GM19324 (cell line): ENCODE results near the gene CDK19.
A peak's percentile ranks its signal among the peaks of the same experiment; 100 is the strongest.
"Not testable (repeated sequence)": the region's sequence is repeated elsewhere in the genome, so short reads cannot be mapped to it uniquely, and the experiment has no call there.

Experiments used
- ATAC-seq: cut with Tn5 transposase; IDR thresholded peaks from one replicate; pipeline ENCODE4 v1.9.1; 2021; ENCODE audit warnings: mild to moderate bottlenecking, moderate library complexity; ENCODE audit not compliant: unreplicated experiment, low FRiP score

Gene CDK19

DNA sequence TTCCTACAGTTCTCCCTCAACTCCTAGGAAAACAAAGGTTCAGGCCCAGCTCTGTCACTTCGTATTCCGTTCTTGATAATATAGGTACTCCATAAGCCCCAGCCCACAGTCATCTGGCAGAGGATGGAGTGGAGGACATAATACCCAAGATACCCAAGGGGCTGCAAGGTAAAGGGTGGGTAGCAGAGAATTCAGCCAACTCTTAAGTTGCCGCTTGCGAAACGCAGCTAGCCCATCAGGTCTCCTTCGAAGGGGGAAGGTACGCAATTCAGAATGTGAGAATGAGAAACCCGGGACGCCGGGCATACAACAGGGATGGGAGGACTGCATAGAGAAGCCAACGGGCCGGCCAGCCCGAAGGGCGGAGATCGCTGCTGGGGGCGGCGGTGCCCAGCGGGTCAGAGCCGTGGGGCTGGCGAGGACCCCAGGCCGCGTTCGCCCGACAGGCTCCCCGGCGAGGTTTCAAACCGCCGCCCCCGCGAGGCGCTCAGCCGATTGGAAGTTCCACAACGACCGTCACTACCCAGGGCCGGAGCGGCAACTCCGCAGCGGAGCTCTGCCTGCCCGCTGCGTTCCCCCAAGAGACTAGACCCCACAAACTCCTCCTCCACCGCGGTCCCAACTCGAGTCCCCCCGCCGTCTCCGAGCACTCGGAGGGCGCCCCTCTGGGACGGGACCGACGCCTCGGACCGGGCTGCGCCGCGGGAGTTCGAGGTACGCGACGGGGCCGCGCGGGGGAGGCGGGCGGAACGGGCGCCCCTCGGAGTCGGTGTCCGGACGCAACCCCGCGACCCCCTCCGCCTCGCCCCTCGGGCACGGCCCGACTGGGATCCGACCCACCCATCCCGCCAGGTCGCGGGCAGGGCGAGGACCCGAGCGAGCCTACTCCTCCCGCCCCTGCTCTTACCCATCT, 911 bp downstream of the CDK19 start:
- ATAC-seq, result peak; percentile 22

DNA sequence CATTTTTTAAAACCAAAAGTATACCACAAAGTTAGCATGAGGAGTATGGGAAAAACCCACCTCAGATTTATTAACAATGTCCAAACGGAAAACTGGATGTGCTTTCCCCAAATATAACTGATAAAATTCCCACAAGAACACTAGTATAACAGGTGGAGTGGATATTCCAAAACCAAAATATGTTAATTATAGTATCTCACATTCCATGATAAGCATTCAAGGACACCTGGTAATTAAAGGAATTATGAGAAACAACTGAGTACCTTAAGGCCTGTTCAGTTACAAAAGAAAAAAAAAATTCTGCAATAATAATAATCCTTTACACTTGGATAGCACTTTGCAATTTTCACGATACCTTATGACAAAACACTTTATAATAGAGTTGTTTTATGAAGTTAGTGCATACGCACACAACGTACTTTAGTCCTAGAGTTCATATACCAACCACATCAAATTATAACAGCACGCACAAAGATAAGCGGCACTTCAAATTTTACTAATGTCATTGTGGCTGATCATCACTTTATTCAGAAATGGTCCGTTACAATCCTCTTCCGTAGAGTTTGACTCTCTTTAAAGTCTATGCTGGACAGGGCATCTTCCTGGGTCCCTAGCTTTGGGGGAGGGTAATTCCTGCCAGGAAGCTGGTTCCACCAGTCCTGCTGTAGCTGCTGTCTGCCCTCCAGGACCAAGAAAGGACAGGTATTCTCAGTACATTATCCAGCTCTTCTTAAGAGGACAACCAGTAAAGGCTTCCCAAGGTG, 1.7 kb downstream of the CDK19 start:
- no peak for ATAC-seq

DNA sequence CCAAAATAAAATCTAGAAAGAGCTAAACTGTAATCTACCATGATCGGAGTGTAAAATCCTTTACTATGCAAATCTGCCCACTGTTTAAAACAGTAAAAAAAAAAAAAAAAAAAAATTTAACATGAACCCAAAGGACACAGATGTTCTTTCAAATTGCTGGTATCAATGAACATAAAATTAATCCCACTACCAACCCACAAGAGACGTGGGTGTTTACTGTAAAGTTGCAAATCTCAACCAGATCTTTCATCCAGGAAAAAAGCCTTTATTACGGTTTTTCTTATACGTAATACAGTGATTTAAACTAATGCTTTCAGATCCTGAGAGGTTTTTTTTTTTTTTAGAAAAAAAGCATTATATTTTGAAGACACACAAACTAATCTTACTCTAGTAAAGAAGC, 2.5 kb downstream of the CDK19 start:
- ATAC-seq, result no peak

DNA sequence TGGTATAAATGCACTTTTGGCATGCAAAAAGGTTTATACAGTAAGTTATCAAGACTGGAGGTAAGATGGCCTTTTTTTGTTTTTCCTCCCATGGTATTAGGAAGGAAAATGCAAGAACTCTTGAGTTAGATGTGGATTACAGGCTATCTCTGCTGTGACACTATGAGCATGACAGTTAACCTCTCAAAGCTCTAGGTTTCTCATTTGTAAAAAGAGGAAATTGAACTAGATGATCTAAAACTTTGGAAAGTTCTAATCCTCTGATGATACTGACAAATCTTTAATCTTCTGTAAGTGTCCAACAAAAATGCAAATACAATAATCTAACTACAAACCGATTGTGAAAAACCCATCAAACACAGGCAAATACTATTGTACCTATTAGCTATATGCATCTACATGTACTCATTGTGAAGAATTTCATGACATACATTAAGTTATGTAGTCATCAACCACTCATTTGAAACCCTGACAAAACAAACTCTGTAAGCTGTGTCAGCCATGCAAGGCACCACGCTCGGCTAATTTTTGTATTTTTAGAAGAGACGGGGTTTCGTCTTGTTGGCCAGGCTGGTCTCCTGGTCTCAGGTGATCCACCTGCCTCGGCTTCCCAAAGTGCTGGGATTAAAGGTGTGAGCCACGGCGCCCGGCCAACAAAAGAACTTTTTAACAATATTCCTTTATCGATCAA, 4.2 kb downstream of the CDK19 start:
- no peak for ATAC-seq

DNA sequence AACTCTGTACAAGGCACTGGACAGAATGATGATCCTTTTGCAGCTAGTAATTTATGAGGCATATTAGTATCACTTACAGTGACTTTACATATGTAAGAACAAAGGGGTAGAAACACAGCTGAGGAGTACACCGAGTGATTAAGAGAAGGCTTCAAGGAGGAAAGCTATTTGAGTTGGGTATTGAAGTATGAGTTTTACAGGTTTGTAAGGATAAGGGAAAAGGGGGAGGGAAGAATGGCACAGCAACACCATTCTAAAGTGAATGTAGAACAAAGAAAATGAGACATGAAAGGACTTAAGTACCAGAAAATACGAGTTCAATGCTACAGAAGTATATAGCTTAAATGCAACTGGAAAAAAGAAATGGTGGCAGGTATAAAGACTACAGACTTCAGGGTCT, 5.5 kb downstream of the CDK19 start:
- ATAC-seq, result no peak

DNA sequence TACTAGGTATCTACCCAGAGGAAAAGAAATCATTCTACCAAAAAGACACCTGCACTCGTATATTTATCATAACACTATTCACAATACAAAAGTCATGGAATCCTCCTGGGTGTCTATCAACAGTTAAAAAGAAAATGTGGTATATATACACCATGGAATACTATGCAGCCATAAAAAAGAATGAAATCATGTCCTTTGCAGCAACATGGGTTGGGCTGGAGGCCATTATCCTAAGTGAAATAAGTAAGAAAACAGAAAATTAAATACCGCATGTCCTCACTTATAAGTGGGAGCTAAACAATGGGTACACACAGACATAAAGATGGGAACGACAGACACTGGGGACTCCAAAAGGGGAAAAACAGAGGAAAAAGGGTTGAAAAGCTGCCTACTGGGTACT, 13.1 kb downstream of the CDK19 start:
- not testable (repeated sequence) for ATAC-seq

DNA sequence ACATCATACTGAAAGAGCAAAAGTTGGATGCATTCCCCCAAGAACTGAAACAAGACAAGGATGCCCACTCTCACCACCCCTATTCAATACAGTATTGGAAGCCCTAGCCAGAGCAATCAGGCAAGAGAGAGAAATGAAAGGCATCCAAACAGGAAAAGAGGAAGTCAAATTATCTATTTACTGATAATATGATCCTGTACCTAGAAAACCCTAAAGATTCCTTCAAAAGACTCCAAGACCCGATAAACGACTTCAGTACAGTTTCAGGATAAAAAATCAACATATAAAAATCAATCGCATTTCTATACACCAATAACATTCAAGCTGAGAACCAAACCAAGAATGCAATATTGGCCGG, 14.5 kb downstream of the CDK19 start:
- ATAC-seq, result no peak

DNA sequence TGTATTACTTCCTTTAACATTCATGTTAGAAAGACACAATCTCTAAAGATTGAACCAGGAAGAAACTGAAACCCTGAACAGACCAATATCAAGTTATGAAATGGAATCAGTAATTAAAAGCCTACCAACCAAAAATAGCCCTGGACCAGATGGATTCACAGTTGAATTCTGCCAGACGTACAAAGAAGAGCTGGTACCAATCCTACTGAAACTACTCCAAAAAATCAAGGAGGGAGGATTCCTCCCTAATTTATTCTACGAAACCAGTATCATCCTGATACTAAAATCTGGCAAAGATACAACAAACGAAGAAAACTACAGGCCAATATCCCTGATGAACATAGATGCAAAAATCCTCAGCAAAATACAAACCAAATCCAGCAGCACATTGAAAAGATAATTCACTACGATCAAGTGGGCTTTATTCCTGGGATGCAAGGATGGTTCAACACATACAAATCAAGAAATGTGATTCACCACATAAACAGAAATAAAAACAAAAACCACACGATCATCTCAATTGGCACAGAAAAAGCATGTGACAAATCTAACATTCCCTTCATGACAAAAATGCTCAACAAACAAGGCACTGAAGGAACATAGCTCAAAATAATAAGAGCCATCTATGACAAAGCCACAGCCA, 15.0 kb downstream of the CDK19 start:
- no peak for ATAC-seq

DNA sequence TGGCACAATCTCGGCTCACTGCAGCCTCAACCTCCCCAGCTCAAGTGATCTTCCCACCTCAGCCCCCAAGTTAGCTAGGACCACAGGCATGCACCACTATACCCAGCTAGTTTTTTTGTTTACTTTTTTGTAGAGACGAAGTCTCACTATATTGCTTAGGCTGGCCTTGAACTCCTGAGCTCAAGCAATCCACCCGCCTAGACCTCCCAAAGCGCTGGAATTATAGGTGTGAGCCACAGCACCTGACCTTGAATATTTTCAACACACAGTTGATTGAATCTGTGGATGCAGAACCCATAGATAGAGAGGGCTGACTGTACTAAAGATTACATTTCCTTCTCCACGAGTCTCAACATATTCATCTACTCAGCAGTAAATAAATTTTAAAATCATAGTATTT, 15.6 kb downstream of the CDK19 start:
- no peak for ATAC-seq

DNA sequence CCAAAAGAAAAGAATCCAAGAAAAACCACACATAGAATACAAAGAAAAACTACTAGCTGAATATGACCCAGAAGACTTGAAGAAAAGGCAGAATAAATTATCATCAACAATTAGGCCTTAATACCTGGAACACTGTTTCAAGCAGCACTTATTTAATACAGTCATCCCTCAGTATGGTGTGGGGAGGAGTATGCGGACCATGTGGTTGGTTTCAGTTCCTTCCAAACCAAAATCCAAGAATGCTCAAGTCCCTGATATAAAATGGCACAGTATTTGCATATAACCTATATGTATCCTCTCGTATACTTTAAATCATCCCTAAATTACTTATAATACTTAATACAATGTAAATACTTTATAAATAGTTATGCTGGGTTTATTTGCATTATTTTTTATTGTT, 16.1 kb downstream of the CDK19 start:
- ATAC-seq, result no peak

DNA sequence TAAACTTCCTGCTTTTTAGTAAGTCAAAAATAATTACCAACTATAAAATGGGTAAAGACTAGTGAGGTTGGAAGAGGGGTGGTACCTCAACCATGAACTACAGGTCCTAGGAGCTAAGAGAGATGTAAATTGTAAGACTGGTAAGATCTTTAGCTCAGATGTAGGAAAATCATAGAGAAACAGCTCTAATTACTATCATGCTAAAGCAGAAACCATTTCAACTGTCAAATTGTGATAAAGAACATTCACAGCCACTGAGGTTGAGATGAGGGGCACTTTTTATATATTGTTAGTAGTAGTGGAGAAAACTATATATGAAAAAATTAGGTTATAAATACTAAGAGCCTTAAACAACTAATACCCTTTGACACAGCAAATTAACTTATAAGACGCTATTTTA, 20.0 kb downstream of the CDK19 start:
- ATAC-seq, result no peak

DNA sequence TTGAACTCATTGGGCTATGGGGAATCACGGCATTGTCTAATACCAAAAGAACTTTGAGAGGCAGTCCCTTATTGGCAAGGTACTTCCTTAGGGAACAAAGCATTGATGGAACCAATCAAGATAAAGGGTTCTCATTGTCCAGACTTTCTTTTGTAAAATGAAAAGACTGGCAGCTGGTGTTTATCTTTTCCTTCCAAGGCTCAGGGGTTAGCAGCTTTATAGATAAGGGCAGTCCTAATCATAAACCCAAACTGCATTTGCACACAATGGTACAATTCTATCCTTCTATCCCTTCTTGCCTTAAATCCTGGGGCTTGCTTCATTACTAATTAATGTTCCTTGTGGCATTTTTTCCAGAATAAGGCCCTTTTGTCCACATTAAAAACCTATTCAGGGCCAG, 28.6 kb downstream of the CDK19 start:
- ATAC-seq, result no peak

DNA sequence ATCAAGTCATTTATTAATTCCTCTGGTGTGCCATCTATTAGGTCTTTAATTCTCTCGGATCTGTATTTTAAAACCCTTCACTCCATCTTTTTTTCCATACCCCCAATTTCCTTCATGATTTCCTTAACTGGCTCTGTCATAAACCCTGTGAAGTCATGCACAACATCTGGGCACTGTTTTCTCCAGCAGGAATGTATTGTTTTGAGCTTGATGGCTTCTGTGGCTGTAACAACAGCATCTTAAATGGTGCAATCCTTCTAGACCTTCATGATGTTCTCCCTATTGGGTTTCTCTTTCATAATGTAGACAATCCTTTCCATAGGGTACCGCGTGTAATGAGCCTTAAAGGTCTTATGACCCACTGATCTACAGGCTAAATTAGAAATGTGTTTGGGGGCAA, 29.0 kb downstream of the CDK19 start:
- no peak for ATAC-seq

DNA sequence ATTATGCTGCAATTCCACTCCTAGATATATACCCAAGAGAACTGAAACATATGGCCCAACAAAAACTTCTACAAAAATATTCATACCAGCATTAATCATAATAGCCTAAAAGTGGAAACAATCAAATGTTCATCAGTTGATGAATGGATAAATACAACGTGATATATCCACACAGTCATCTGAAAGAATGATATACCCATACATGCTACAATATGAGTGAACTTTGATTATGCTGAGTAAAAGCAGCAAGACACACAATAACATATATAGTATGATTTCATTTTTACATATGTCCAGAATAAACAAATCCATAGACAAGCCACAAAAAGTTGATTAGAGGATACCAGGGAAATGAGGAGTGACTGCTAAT, 30.7 kb downstream of the CDK19 start:
- no peak for ATAC-seq

DNA sequence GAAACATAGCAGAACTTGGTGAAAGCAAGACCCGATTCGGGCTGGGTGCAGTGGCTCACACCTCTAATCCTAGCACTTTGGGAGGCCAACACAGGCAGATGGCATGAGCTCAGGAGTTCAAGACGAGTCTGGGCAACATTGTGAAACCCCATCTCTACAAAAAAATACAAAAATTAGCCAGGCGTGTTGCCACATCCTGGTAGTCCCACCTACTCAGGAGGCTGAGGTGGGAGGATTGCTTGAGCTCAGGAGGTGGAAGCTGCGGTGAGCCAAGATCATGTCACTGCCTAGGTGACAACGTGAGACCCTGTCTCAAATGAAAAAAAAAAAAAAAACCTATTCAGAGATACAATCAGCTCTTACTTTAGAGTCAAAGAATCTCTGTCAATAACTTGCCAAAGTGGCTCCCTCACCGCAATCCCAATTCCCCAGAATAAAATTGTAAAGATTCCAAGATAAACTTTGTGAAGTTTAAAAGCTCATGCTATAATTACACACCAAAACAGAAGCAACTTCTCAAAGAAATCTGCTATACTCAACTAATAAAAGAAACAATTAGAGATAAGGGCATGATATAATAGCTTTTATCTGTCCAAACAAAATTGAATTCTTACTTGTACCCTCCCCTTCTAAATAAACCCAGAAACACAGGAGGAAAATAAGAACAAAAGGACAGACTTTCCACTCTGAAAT, 33.6 kb downstream of the CDK19 start:
- ATAC-seq, result no peak

DNA sequence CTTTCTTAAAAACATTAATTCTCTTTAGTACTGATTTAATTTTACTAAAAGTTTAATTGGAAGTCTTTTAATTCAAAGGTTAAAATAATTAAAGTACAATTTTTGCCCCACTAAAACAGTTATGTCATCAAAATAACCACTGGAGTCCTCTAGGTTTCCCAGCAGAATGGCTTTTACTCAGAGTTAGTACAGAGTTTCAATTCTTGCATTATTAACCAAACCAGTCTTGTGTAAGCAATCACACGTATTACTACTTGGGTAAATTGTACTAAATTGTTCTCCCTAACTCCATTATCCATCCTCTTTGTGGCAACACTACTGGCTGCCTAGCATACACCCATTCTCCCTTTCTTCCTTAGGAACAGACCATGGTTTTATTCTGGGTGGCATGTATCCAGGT, 36.9 kb downstream of the CDK19 start:
- ATAC-seq, result no peak

DNA sequence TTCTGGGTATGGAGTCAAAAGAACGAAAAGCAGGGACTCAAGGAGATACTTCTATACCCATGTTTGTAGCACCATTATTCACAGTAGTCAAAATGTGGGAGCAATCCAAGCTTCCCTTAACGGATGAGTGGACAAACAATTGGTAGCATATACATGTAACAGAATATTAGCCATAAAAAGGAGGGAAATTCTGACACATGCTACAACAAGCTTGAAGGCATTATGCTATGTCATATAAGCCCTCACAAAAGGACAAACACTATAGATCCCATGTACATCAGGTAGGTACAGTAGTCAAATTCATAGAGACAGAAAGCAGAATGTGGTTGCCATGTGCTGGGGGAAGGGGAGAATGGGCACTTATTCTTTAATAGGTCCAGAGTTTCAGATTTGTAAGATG, 37.6 kb downstream of the CDK19 start:
- ATAC-seq, result no peak

DNA sequence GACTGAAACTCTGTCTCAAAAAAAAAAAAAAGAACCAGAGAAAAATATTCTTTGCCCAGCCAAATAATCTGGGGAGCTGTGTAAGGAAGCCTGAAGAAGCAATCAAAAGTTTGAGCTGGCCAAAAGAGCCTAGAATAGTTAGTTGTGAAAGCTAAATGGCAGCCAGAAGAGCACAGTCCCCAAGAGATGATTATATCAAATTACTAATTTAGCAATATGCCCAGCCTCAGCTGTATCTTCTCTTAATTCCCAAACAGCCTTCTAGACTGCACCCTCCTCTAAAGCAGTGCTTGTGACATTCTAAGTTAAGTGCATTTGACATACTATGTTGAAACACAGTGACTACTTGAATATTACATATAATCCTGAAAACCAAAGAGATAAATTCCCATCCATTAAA, 38.9 kb downstream of the CDK19 start:
- ATAC-seq, result no peak

DNA sequence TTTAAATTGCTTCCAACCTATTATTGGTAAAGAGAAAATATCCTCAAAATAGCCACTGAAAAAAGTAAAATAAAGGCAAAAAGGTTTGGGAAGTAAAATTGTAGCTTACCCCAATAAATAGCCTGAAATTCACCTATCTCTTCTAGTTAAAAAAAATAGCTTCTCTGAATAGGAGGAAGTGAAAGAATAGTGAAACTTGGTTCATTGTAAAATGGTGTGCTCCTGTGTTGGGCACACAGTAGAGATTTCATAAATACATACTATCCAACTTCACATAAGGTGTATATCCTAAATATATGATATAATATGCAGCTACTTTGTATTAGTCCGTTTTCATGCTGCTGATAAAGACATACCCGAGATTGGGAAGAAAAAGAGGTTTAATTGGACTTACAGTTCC, 45.3 kb downstream of the CDK19 start:
- ATAC-seq, result no peak

DNA sequence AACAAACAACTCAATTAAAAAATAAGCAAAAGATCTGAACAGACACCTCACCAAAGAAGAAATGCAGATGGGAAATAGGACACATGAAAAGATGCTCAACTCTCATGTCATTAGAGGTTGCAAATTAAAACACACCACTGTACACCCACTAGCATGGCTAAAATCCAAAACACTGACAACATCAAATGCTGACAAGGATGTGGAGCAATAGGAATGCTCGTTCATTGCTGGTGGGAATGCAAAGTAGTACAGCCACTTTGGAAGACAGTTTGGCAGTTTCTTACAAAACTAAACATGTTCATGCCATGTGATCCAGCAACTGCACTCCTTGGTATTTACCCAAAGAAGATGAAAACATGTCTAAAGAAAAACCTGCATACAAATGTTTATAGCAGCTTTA, 47.2 kb downstream of the CDK19 start:
- ATAC-seq, result no peak
